Measurements from ENCODE around the gene CHTOP. TPM values are rescaled to one million over a fixed set of nuclear protein-coding genes. Genes with fewer than 3 reads are reported as not detected.
"Not testable (repeated sequence)": the region's sequence is repeated elsewhere in the genome, so short reads cannot be mapped to it uniquely, and the experiment has no call there.

The CHTOP gene
- polyA plus RNA-seq, 1 donor, result 149 TPM

DNA sequence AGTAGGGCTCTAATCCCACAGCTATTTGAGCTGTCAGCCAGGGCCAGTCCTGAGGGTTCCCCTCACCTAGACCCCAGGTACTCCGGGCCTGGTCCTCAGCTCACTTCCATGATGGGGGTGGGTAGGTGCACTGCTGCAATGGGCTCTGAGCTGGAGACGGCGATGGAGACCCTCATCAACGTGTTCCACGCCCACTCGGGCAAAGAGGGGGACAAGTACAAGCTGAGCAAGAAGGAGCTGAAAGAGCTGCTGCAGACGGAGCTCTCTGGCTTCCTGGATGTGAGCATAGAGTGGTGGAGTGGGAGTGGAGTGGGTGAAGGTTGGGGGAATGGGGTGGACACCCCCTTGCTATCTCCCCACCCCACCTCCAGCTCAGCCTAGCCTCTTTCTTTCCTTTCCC is 3.5 kb upstream of the CHTOP start:
- DNase-seq, result no peak

DNA sequence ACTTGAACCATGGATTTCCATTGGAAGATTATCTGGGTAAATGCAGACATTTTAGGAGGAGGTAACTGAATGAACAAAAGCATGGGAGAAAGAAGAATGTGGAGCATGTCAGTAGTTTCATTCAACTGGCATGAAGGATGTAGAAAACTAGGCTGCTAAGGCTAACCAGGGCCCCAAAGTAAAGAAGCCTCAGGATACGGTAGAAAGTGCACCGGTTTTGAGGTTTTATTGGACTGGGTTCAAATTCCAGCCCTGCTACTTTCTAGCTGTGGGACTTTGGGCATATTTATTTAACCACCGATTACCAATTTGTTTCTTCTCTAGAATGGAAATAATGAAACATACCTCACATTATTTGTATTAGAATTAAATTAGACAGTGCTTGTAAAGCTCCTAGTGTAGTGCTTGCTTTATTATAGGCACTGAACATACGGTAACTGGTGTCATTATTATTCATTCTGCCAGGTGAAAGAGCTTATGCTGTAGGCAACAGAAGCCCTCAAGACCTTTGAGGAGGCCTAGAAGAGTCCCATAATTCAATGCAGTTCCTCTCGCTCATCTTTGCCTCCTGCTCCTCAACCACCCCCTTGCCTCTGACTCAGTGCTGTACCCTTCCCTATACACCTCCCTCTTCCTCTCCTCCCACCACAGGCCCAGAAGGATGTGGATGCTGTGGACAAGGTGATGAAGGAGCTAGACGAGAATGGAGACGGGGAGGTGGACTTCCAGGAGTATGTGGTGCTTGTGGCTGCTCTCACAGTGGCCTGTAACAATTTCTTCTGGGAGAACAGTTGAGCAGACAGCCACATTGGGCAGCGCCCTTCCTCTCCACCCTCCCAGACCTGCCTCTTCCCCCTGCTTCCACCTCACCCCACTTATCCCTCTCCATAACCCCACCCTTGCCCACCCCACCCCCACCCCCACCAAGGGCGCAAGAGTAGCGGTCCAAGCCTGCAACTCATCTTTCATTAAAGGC is 2.5 kb upstream of the CHTOP start:
- no peak for DNase-seq

- DNase-seq, result no peak
These were observed 609 bp upstream of the CHTOP start for GRCh38 chr1:153633161-153633753.

GRCh38 chr1:153635872-153636271 is 2.0 kb downstream of the CHTOP start:
- no peak for DNase-seq

GRCh38 chr1:153636312-153636711 is 2.4 kb downstream of the CHTOP start:
- no peak for DNase-seq

GRCh38 chr1:153638261-153638660 is 4.4 kb downstream of the CHTOP start:
- no peak for DNase-seq

DNA sequence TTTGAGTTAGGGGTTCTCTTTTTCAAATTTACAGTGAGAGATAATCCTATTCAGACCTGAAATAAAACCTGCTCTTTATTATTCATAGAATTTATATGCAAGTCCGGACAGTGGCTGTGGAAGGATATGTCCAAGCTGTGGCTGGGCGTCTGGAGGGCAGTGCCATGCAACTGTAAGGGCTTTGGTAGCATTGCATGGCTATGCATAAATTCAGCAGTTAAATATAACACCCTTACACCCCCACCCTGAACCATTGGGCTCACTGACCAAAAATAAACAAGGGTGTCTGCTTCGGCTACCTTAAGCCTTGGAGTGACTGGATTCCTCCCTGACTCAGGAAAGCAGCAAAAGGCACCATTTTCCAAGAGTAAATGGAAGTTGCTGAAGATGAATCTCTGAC is 5.4 kb downstream of the CHTOP start:
- DNase-seq, result no peak

DNA sequence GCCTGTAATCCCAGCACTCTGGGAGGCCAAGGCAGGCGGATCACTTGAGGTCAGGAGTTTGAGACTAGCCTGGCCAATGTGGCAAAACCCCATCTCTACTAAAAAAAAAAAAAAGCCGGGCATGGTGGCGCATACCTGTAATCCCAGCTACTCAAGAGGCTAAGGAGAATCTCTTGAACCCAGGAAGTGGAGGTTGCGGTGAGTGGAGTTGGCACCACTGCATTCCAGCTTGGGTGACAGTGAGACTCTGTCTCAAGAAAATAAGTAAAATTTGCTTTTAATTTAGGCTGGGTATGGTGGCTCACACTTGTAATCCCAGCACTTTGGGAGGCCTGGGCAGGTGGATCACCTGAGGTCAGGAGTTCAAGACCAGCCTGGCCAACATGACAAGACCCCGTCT is 6.3 kb downstream of the CHTOP start:
- DNase-seq, result not testable (repeated sequence)

- DNase-seq, result no peak
These were observed 7.0 kb downstream of the CHTOP start for GRCh38 chr1:153640861-153641260.

GRCh38 chr1:153642161-153642560 is 8.3 kb downstream of the CHTOP start:
- DNase-seq, result no peak

- no peak for DNase-seq
These were observed 9.2 kb downstream of the CHTOP start for GRCh38 chr1:153643100-153643499.

DNA sequence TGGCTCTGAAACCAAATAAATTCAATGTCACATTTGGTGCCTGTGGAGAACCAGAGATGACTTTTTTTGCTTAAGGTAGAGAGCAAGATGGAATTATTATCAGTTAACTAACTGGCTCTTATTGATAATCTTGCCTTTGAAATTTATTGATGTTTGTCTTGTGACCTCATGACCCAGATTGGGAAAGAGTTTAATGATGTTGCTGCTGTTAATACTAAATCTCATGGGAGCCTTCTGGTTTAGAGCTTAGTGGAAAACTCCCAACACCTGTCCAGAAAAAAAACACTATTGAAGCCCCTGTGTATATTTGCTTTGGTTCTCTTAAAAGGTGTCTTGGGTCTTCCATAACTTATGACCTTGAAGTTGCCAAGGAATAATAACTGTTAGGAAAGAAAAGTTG is 9.9 kb downstream of the CHTOP start:
- DNase-seq, result no peak

DNA sequence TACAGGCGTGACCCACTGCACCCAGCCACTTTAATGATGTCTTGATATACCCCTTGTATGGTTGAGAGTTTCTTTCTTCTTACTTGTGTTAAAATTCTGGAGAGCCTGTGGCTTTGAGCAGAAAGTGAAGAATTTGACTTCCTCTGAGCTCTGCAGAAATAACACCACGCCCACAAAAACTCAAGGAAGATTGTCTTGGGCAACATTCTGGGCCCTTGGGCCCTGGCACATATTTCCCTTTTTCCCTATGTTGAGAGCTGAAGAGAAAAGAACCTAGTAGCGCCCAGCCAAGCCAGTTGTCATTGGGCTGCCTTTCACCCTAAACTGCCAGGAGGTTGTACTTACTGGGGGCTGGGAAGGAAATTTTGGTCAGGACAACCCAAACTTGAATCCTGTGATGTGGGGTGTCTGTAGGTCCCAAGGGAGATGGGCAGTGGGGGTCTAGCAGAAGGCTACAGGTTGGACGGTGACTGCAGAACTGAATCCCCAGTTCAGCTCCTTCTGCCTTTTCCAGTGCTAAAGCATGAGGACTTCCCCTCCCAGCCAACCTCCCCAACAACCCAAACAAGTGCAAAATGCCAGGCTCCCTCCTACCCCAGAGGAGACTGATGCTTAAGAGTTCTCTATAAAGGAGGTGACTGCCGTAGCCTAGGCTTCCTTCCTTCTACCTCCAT is 12.9 kb downstream of the CHTOP start:
- no peak for DNase-seq

DNA sequence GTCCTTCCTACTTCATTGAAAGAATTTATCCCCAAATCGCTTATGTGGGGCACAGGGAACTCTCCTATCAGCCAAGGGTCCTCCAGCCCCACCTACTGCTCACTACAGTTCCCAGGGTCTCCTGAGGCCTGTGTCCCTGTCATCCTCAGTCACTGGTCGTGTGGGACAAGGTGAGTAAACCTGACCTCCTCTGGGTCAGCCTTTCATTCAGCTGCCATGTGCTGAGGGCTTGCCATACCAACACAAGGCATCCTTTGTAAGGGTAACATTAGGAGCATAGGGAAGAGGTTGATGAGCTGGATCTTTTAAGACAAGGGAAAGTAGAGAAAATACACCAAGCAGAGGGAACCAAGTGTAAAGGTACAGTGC is 13.5 kb downstream of the CHTOP start:
- DNase-seq, result no peak

- no peak for DNase-seq
These were observed 14.3 kb downstream of the CHTOP start for GRCh38 chr1:153648000-153648643.

DNA sequence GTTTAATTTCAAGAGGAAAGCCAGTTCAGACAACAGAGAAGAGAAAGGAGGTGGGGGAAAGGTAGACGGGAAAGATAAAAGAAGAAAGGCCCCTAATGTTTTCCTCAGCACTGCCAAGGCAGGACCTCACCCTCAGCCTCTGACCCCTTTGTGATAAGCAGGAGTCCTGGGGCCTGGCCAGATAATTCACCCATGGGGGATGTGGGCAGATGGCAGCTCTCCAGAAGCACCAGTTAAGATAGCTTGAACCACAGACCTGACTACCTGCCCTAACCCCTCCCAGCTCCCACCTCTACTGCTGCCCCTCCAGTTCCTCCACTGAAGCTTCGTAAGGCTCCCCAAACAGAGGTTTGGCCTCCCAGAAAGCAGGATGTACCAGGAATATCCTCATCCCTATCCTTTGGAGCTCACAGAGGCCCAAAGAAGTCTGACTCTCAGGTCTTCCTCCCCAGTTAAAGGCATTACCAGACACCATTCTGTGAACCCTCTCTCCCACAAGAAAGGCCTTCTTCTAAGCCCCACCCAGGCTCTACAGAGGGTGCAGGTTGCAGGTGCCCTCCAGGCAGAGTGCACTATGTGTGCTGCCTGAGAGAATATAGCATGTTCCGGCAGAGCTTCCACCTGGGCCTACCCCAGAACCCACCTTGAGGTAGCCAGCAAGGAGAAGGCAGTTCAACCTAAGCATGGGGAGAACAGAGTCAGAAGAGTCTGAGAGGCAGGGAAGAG is 15.4 kb downstream of the CHTOP start:
- no peak for DNase-seq

GRCh38 chr1:153649863-153650235 is 16.0 kb downstream of the CHTOP start:
- no peak for DNase-seq

- no peak for DNase-seq
These were observed 17.9 kb downstream of the CHTOP start for GRCh38 chr1:153651771-153652170.

- no peak for DNase-seq
These were observed 19.1 kb downstream of the CHTOP start for GRCh38 chr1:153652805-153653500.

GRCh38 chr1:153655333-153655732 is 21.5 kb downstream of the CHTOP start:
- DNase-seq, result no peak
